NK-92 (cell line): Measurements from ENCODE around the gene CNR2.
A peak's percentile ranks its signal among the peaks of the same experiment; 100 is the strongest.
"Not testable (repeated sequence)": the region's sequence is repeated elsewhere in the genome, so short reads cannot be mapped to it uniquely, and the experiment has no call there.

Experiments used
- DNase-seq: peaks from one replicate; lab custom pipeline; 2025; ENCODE audit not compliant: unreplicated experiment; lab: John Stamatoyannopoulos, UW

CNR2 gene

GRCh38 chr1:23837908-23838307 is 75.3 kb downstream of the CNR2 start:
- no peak for DNase-seq

- DNase-seq: no peak
Observed at GRCh38 chr1:23836037-23836436, 77.1 kb downstream of the CNR2 start.

GRCh38 chr1:23834156-23834555 is 79.0 kb downstream of the CNR2 start:
- DNase-seq: not testable (repeated sequence)

GRCh38 chr1:23827717-23828116 is 85.4 kb downstream of the CNR2 start:
- DNase-seq: no peak

- not testable (repeated sequence) for DNase-seq
Observed at GRCh38 chr1:23826590-23826989, 86.6 kb downstream of the CNR2 start.

- no peak for DNase-seq
Observed at GRCh38 chr1:23825762-23826522, 87.2 kb downstream of the CNR2 start.

GRCh38 chr1:23825076-23825761 is 87.9 kb downstream of the CNR2 start, which contains the start of gene HMGCL:
TSS of gene HMGCL (minus strand) at chr1:23825429. CDS start at chr1:23825415, 14 bp downstream.
- DNase-seq: peak; percentile 18

GRCh38 chr1:23824711-23825075 is 88.5 kb downstream of the CNR2 start:
- DNase-seq: no peak

- no peak for DNase-seq
Observed at GRCh38 chr1:23823767-23824166, 89.4 kb downstream of the CNR2 start.
